Endodermal cell (in vitro differentiated cells): ENCODE measurements around the gene BRD3OS. TPM values are rescaled to one million over a fixed set of nuclear protein-coding genes. Genes with fewer than 3 reads are reported as not detected.

Experiments used
- DNase-seq: peaks from one replicate; pipeline ENCODE4 v3.0.0-alpha.2; 2017
- H3K27ac ChIP-seq: 2 replicates; pipeline ENCODE4 v1.5.1; 2013; ENCODE audit warnings: mild to moderate bottlenecking, low read depth, low read length, moderate library complexity
- H3K27me3 ChIP-seq: 2 replicates; pipeline ENCODE4 v1.6.1; 2013; ENCODE audit warnings: mild to moderate bottlenecking, low read length, moderate library complexity; ENCODE audit not compliant: insufficient read depth, control insufficient read depth, poor library complexity, severe bottlenecking
- H3K36me3 ChIP-seq: 2 replicates; pipeline ENCODE4 v1.7.0; 2013; ENCODE audit warnings: mild to moderate bottlenecking, low read length, moderate library complexity; ENCODE audit not compliant: control insufficient read depth, insufficient read depth
- H3K4me1 ChIP-seq: one replicate; pipeline ENCODE4 v1.7.0; 2013; ENCODE audit warnings: low read length; ENCODE audit not compliant: control insufficient read depth, insufficient read depth
- H3K4me3 ChIP-seq: 2 replicates; pipeline ENCODE4 v1.5.1; 2013; ENCODE audit warnings: mild to moderate bottlenecking, low read length, moderate library complexity
- H3K9ac ChIP-seq: 2 replicates; pipeline ENCODE4 v1.6.1; 2013; ENCODE audit warnings: mild to moderate bottlenecking, low read length, moderate library complexity; ENCODE audit not compliant: poor library complexity, severe bottlenecking; ENCODE audit errors: extremely low read depth
- H3K9me3 ChIP-seq: 2 replicates; pipeline ENCODE4 v1.6.1; 2013; ENCODE audit warnings: mild to moderate bottlenecking, low read length, moderate library complexity; ENCODE audit not compliant: control insufficient read depth
- H3K27ac Mint-ChIP-seq: 2 replicates; pipeline ENCODE4 v1.8.0; 2020; ENCODE audit warnings: mixed read lengths
- H3K27me3 Mint-ChIP-seq: 2 replicates; pipeline ENCODE4 v1.8.0; 2021; ENCODE audit warnings: mild to moderate bottlenecking, mixed read lengths; ENCODE audit not compliant: insufficient read depth
- H3K36me3 Mint-ChIP-seq: 2 replicates; pipeline ENCODE4 v1.8.0; 2020; ENCODE audit warnings: low read depth, mixed read lengths
- H3K4me1 Mint-ChIP-seq: 2 replicates; pipeline ENCODE4 v1.8.0; 2020; ENCODE audit warnings: mixed read lengths
- H3K4me3 Mint-ChIP-seq: 2 replicates; pipeline ENCODE4 v1.8.0; 2020; ENCODE audit warnings: mild to moderate bottlenecking, moderate library complexity, mixed read lengths
- H3K9me3 Mint-ChIP-seq: 2 replicates; pipeline ENCODE4 v1.8.0; 2020; ENCODE audit warnings: mild to moderate bottlenecking, mixed read lengths
- WGBS, 2 experiments: methylation state at CpG; one replicate each; pipeline versions ENCODE4 v1.1.5 to v1.1.7; 2013; ENCODE audit warnings: missing lambda C conversion rate in 2 of 2, mixed read lengths in 1 of 2; ENCODE audit not compliant: insufficient coverage in 1 of 2, insufficient read length in 1 of 2; 5-methylcytosine and 5-hydroxymethylcytosine counted together
- total RNA-seq, 2 donors: library from RNA; stranded (reverse); fragmentation: NEBNext Ultra II Directional in 1 of 2; extraction: Animal tissue kit (Norgen Biotek cat#: 25700) in 1 of 2; gene quantifications; 2 replicates in 1 of 2; 3 replicates in 1 of 2; pipeline ENCODE4 v1.2.1, GENCODE V29; 2021
- TF ChIP-seq, protein P1 (sequence below): fragments of 200-600 bp; sonication (generic); conservative IDR thresholded peaks from 2 replicates; pipeline ENCODE4 v1.5.0; 2021; ENCODE audit warnings: antibody characterized with exemption, mild to moderate bottlenecking

Gene BRD3OS
- total RNA-seq, 2 donors from 2014 or later: 19.0 to 26.5 TPM

DNA sequence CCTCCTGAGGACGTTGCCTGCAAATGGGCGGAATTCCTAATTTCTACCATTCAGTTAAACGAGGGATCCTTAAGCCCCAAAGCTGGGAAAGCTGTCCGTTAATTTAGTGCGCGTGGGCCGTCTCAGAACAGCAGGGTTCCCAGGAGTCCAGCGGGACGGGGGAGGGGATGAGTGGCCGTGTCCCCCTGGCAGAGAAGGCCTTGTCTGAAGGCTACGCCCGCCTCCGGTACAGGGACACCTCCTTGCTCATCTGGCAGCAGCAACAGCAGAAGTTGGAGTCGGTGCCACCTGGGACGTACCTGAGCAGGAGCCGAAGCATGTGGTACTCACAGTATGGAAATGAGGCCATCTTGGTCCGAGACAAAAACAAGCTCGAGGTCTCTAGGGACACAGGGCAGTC, 1.3 kb downstream of the BRD3OS start:
- H3K27ac Mint-ChIP-seq: no peak overlapping the region
- no peaks in the 10 kb centered on the region for H3K4me1 ChIP-seq
- no peak overlapping the region for H3K9ac ChIP-seq
- H3K9me3 Mint-ChIP-seq: no peaks in the 10 kb centered on the region
- H3K4me3 ChIP-seq: peak overlapping the region; percentile 86
- H3K4me1 Mint-ChIP-seq: peaks cover 2% of the 10 kb centered on the region
- H3K36me3 Mint-ChIP-seq: peaks cover 19% of the 10 kb centered on the region
- DNase-seq: peak; percentile 49
- H3K9me3 ChIP-seq: no peaks in the 10 kb centered on the region
- peak overlapping the region; percentile 67 for H3K4me3 Mint-ChIP-seq
- no peak overlapping the region for H3K27ac ChIP-seq
- no peaks in the 10 kb centered on the region for H3K27me3 ChIP-seq
- TF ChIP-seq, protein P1, sequence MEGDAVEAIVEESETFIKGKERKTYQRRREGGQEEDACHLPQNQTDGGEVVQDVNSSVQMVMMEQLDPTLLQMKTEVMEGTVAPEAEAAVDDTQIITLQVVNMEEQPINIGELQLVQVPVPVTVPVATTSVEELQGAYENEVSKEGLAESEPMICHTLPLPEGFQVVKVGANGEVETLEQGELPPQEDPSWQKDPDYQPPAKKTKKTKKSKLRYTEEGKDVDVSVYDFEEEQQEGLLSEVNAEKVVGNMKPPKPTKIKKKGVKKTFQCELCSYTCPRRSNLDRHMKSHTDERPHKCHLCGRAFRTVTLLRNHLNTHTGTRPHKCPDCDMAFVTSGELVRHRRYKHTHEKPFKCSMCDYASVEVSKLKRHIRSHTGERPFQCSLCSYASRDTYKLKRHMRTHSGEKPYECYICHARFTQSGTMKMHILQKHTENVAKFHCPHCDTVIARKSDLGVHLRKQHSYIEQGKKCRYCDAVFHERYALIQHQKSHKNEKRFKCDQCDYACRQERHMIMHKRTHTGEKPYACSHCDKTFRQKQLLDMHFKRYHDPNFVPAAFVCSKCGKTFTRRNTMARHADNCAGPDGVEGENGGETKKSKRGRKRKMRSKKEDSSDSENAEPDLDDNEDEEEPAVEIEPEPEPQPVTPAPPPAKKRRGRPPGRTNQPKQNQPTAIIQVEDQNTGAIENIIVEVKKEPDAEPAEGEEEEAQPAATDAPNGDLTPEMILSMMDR: no peak
- 89 to 90% methylated on average over 16 to 18 of the region's 18 CpGs for WGBS, 2 experiments
- peaks cover 9% of the 10 kb centered on the region for H3K36me3 ChIP-seq
- H3K27me3 Mint-ChIP-seq: no peaks in the 10 kb centered on the region

DNA sequence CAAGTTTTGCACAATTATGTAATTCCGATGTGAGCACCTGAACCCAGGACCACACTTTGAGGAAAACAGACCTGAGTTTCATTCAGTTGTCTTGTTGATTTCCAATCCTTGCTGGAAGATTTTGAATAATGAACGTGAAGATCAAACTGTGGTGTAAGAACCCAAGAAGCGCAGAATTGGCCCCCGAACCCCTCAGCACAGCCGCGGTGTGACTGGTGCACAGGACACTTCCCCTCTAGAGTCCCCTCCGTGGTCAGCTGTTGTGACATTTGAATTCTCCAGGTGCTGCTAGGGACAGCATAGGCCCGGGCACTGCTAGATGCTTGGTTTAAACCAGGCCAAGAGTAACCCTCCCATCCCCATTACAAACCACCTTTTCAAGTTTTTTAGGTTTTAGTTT, 1.7 kb downstream of the BRD3OS start:
- Mint-ChIP-seq H3K4me1 (peaks cover 2% of the 10 kb centered on the region), H3K36me3 (peaks cover 19% of the 10 kb centered on the region), H3K4me3 (peak overlapping the region; percentile 67), H3K27ac (no peak overlapping the region), H3K9me3 (no peaks in the 10 kb centered on the region), H3K27me3 (no peaks in the 10 kb centered on the region)
- H3K27me3 ChIP-seq: no peaks in the 10 kb centered on the region
- H3K4me3 ChIP-seq: no peak overlapping the region
- H3K9me3 ChIP-seq: no peaks in the 10 kb centered on the region
- no peaks in the 10 kb centered on the region for H3K4me1 ChIP-seq
- H3K36me3 ChIP-seq: peaks cover 12% of the 10 kb centered on the region
- no peak overlapping the region for H3K9ac ChIP-seq
- DNase-seq: no peak
- TF ChIP-seq, protein P1: no peak
- no peak overlapping the region for H3K27ac ChIP-seq
- WGBS, 2 experiments: 94 to 97% methylated on average over 6 to 8 of the region's 8 CpGs

DNA sequence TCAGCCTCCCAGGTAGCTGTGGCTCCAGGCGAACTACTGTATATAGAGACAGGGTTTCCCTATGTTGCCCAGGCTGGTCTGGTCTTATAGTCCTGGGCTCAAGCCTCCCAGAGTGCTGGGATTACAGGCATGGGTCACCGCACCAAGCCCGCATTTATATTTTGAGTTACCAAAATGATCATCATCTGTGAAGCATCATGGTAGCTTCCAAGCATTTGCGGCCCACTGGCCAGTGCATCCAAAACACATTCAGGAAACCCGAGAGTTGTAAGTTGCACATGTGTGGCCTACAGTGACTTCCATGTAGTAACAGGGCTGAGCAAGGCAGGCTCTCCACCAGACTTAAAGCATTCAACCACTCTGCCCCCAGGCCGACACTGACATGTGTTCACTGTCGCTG, 2.3 kb downstream of the BRD3OS start:
- Mint-ChIP-seq H3K4me3 (no peak overlapping the region), H3K4me1 (peaks cover 2% of the 10 kb centered on the region), H3K36me3 (peaks cover 19% of the 10 kb centered on the region), H3K27me3 (no peaks in the 10 kb centered on the region), H3K27ac (no peak overlapping the region), H3K9me3 (no peaks in the 10 kb centered on the region)
- Histone ChIP-seq H3K36me3 (peaks cover 12% of the 10 kb centered on the region), H3K27me3 (no peaks in the 10 kb centered on the region), H3K9me3 (no peaks in the 10 kb centered on the region), H3K4me1 (no peaks in the 10 kb centered on the region), H3K27ac (no peak overlapping the region), H3K9ac (no peak overlapping the region), H3K4me3 (no peak overlapping the region)
- TF ChIP-seq, protein P1: no peak
- DNase-seq: no peak
- WGBS, 2 experiments: 93 to 97% methylated on average over 7 of the region's 7 CpGs
